CD1c-positive myeloid dendritic cell (primary cell): Measurements from ENCODE around the gene STXBP2.
A peak's percentile ranks its signal among the peaks of the same experiment; 100 is the strongest.

Source experiments
- DNase-seq: peaks from one replicate; pipeline ENCODE4 v3.0.0-alpha.2; 2016; ENCODE audit errors: extremely low spot score

Gene STXBP2

DNA sequence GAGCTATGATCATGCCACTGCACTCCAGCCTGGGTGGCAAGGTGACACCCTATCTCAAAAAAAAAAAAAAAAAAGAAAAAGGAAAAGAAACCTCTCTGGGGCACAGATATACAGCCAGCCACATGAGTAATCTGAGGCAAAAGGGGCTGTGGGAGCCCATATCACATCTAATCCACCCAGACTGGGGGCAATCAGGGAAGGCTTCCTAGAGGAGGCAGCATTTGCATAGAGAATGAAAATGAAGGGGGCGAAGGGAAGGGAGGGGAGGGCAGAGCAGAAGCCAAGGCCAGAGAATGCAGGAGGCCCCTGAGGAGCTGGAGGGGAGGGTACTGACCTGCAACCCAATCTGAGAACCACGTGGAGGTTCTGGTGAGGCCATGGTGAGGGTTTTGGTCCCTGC, 13.2 kb downstream of the STXBP2 start:
- no peak for DNase-seq

DNA sequence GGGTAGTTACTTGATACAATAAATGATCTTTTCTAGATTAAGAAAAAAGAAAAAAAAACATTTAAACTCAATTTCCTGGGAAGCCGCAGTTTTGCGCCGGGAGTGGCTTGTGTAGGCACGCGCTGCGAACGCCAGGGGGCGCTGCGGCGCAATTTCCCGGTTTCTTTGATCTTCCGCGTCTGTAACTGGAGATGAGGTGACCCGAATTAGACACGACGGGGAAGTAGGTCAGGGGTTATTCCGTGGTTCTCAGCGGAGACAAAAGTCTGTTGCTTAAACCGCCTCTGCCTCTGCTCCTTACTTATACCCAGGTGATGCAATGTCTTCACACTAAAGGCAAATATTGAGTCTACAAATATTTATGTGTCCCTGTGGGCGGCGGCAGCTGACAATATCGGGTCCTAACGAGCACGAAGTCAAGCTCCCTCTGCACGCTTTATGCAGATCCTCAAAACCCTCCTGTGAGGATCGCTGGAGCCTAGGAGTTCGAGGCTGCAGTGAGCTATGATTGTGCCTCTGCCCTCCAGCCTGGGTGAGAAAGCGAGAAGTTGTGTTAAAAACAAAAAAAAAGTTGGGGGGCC, 15.2 kb downstream of the STXBP2 start:
- DNase-seq: peak; percentile 99

DNA sequence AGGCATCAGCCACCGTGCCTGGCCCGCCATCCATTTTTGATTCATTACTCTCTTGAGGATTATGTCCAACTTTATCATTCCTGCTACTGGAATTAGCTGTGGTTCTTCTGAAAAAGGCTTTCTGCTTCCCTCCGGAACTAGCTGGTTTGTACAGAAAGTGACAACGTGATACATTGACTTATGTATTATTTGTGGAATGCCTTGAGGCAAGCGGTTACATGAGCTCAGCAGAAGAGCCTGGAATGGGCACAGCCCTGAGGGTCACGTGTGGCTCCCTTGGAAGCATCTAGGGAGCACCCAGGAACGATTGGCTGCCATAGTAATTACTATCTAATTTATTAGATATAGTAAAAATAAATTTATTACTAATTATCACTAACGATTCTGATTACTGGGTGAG, 17.5 kb downstream of the STXBP2 start:
- no peak for DNase-seq

DNA sequence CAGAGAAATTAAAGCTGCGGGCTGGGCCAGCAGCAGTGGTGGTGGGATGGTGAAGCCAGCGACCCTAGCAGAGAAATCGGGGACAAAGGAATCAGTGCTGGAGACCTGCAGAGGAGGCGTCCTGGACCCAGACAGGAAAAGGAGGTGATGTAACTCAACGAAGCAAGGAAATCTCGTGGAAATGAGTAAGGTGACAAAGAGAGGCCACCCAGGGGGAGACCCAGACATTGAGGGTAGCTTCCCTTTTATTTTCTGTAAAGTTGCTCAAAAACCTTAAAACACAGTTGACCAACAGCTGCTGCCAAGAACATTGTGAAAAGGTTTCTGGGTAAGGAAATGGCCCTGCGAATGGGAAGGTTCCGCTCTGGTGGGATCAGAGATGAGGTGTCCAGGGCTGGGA, 18.7 kb downstream of the STXBP2 start:
- DNase-seq: peak; percentile 92

DNA sequence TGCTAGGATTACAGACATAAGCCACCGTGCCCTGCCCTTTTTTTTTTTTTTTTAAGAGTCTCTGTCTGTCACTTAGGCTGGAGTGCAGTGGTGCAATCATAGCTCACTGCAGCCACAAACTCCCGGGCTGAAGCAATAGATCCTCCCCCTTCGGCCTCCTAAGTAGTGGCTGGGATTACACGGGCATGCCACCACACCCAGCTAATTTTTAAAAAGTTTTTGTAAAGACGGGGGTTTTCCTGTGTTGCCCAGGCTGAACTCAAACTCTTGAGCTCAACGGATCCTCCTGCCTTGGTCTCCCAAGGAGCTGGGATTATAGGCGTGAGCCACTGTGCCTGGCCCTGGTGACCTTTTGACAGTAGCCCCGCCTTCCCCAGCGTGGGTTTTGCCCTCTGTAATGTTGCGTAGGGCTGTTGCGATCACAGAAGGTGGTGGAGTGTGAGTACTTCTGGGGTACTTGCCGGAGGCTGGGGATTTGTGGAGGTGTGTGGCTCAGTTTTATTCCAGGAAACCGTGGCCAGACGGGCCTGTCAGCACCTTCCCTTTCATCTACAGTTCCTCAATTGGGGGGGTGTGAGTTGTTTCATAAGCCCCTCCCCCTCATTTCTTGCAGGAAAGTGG, 20.3 kb downstream of the STXBP2 start:
- DNase-seq: peak; percentile 91

DNA sequence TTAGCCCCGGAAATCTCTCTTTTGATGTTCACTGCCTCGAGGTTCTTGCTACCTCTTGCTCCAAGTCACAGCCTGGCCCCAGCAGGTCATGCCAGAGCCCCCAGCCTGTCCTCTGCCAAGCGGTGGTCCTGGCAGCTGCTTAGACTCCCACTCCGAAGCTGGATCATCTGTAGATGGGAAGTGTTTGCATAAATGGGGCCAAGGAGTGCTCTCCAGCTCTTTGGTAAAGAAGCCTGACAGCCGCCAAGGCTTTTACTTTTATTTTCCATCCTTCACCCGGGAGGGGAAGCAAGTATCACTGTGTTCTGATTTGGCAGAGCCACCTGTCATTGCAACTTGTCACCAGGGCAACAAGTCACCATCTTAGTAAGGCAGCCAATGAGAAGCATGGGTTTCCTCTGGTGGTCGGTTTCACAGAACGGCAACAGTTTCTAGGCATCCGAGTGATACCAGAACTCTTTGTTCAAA, 21.3 kb downstream of the STXBP2 start:
- DNase-seq: peak; percentile 61

DNA sequence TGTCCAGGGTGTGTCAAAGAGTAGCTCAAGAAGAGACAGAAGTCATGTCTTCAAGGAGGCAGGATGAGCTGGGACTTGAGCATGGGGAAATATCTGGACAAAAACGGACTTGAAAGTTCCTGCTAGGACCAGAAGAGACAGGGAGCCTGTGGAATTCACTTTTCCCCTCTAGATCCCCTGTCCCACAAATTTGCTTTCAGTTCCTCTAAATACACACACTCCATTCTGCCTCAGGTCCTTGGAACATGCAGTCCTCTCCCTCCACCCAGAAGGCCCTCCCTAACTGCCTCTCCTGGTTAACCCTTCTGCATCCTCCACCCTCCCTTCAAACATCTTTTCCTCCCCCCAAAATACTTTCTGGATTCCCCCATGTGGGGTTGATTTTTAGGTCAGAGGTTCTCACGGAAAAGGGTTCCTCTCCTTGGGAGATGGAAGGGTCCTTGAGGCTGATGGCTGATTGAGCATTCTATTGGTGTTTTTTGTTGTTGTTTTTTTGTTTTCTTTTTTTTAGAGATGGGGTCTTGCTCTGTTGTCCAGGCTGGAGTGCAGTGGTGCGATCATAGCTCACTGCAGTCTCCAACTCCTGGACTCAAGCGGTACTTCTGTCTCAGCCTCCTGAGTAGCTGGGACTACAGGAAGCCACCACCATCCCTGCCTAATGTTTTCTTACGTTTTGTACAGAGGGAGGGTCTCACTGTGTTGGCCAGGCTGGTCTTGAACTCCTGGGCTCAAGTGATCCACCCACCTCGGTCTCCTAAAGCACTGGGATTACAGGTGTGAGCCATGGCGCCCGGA, 25.0 kb downstream of the STXBP2 start:
- DNase-seq: peak; percentile 44

DNA sequence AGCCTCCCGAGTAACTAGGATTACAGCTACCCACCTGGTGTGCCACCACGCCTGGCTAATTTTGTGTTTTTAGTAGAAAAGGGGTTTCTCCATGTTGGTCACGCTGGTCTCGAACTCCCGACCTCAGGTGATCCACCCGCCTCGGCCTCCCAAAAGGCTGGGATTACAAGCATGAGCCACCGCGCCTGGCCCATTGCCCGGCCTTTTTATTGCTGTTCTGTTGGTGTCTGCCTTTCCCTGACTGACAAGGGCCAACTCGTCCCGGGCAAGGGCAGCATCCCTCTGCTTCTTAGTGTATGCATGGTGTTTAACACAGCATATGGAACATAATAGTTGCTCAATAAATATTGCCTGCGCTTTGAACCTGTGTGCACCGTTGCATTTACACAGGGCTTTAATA, 25.7 kb downstream of the STXBP2 start:
- DNase-seq: no peak

DNA sequence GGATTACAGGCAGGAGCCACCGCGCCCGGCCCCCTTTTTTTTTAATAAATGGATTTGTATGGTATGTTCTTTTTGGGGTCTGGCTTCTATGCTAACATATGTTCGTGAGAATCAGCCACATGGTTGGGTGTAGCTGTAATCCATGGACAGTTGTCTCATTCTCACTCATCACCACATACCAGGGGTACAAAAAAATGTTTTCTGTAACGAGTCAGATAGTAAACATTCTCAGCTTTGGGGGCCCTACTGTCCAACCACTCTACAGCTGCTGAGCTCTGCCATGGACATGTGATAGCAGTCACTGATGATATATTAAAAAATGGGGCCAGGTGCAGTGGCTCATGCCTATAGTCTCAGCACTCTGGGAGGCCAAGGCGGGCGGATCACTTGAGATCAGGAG, 26.8 kb downstream of the STXBP2 start:
- DNase-seq: no peak

DNA sequence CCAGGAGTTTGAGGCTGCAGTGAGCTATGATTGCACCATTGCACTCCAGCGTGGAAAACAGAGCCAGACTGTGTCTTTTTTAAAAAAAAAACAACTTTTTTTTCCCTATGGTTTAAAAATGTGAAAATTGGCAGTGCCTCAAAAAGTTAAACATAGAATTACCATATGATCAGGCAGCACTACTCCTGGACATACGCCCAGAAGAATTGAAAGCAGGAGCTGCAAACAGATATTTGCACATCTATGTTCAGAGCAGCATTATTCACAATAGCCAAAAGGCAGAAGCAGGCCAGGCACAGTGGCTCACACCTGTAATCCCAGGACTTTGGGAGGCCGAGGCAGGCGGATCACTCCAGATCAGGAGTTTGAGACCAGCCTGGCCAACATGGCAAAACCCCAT, 28.2 kb downstream of the STXBP2 start:
- DNase-seq: no peak

DNA sequence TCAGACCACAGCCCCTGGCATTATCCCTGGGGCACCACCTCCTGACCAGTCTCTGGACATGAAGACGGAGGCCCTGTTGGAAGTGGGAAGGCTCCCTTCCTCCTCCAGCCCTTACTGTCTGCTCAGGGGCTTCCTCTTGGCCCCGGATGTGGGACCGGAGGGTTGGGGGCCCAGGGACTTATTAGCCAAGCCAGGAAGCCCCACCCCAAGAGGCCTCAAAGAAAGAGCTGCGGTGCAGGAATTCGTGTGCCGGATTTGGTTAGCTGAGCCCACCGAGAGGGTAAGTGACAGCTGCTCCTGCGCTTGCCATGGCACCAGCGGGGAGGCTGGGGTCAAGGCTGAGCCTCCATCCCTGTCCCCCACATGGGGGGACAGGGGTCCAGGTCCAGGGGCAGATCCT, 31.9 kb downstream of the STXBP2 start, which contains the start of gene RETN:
TSS of gene RETN (plus strand) at position 208 of the 400 bp plus-strand sequence. CDS start 278 bp downstream, outside the sequence.
- DNase-seq: no peak

DNA sequence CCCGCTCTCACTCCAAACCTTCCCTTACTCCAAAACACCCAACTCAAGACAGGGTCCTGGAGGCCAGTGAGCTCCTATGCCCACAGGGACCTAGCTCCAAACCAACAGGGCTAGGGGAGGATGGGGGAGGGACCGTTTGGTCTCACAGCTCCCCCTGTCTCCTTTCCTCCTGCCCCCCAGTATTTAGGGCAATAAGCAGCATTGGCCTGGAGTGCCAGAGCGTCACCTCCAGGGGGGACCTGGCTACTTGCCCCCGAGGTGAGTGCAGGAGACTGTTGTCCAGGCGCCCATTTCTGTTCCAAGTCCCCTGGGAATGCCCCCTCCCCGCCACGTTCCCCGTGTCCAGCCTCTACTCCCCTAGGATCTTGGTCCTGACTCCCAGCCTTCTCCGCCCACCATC, 32.7 kb downstream of the STXBP2 start:
- DNase-seq: no peak

DNA sequence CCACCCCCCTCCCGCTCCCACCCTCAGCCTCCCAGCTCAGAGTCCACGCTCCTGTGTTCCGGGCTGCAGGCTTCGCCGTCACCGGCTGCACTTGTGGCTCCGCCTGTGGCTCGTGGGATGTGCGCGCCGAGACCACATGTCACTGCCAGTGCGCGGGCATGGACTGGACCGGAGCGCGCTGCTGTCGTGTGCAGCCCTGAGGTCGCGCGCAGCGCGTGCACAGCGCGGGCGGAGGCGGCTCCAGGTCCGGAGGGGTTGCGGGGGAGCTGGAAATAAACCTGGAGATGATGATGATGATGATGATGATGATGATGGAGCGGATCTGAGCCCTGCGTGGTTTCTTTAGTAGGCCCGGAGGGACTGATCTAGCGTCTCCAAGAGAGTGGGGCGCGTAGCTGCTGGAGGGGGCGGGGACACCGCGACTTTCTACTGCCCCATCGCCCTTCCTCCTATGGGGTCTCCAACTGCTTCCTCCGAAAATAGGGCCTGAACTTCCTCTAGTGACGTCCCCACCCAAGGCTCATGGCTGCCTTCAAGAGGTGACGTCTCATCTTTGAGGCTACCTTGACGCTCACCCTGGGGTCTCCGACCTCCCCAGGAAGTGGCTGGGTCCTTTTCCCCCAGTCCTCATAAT, 33.4 kb downstream of the STXBP2 start:
- DNase-seq: peak; percentile 68

DNA sequence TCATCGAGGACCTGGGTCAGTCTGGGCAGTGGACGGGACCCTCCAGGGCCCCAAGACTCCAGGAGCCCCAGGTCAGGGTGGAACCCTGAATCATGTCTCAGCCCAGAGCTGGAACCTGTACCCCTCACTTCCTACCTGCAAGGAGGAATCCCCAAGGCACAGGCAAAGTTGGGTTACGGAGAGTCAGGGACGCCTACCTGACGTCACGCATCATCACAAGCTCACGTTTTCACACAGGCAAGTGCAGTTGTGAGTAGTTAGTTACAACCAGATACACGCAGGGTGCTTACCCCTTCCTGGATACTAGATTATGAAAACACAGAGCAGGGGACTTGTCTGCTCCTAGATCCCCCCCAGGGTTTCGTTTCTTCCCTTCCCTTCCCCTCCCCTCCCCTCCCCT, 33.9 kb downstream of the STXBP2 start:
- DNase-seq: no peak

DNA sequence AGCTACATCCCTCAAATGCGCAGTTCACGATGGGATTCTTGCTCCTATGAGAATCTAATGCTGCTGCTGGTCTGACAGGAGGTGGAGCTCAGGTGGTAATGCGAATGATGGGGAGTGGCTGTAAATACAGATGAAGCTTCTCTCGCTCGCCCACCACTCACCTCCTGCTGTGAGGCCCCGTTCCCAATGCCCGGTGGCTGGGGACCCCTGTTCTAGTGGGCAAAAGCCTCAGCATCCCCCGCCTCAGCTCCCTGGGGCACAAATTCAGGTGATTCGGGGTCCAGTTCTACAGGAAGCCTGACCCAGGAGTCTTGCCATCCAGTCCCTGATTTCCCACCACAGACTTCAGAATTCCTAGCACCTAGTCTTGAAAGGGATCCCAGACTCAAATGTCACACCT, 35.6 kb downstream of the STXBP2 start:
- no peak for DNase-seq

DNA sequence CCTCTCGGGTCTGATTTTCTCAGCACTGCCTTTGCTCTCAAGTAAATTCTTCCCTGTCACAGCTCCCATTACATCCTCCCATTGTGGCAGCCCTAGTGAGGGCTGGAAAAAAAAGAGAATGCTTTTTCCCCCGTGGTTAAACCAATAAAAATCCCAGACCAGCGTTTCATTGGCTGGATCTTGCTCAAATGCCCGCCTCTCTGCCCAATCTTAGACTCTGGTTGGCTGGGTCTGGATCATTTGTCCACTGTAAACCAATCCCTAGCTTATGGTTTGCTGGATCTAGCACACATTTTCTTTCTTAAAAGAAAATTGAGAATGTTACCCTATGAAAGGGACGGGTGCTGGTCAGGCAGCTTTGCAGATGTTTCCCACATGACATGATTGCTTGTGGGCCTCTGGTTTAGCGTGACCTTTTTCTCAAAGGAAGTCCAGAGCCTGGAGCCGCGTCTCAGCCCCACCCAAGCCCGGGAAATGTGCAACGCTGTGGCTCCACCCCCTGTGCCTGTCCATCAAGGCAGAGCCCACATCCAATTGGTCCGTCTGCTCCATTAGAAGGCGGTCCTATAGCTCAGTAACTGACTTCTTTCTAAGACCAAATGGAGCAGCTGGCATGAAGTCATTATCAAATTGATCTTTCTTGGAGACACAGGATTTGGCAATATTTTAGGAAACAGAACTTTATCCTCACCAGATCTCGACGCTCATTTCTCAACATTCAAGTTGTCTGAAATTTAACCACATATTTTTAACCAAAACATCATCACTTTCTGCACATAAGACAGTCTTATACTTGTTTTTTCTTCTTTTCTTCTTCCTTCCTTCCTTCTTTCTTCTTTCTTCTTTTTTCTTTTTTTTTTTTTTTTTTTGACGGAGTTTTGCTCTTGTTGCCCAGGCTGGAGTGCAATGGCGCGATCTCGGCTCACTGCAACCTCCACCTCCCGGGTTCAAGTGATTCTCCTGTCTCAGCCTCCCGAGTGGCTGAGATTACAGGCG, 37.4 kb downstream of the STXBP2 start:
- peak; percentile 95 for DNase-seq

DNA sequence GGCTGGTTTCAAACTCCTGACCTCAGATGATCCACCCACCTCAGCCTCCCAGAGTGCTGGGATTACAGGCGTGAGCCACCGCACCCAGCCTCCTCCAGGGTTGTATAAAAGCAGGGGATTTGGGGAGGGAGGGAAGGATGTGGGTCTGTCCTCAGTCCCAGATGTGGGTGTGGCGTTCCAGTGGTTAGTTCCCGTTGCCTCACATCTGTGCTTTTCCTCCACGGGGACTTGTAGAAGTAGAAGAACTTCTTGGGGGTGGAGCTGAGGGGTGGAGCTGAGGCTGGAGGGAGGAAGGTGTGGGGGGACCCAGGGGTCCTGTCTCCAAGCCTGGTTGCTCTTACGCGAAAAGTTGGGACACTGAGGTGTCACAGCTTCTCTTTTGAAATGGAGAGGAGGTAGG, 39.5 kb downstream of the STXBP2 start:
- DNase-seq: peak; percentile 79

DNA sequence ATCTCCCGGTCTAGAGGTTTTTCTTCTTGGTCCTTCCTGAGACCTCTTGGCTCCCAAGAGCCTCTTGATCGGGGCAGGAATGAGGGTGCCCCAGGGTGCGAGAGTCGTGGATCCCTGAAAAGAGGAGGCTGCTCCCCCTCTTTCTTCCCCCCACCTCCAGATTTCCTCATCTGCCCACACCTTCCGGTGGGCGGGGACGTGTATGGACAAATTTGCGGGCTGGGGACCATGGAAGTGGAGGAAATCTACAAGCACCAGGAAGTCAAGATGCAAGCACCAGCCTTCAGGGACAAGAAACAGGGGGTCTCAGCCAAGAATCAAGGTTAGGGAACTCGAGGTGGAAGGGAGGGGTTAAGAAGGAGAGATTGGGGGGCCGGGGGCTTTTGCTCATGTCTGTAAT, 39.9 kb downstream of the STXBP2 start, which contains the start of gene MCEMP1:
TSS of gene MCEMP1 (plus strand) at position 237 of the 400 bp plus-strand sequence. CDS start at position 268, 31 bp downstream.
- DNase-seq: peak; percentile 70

DNA sequence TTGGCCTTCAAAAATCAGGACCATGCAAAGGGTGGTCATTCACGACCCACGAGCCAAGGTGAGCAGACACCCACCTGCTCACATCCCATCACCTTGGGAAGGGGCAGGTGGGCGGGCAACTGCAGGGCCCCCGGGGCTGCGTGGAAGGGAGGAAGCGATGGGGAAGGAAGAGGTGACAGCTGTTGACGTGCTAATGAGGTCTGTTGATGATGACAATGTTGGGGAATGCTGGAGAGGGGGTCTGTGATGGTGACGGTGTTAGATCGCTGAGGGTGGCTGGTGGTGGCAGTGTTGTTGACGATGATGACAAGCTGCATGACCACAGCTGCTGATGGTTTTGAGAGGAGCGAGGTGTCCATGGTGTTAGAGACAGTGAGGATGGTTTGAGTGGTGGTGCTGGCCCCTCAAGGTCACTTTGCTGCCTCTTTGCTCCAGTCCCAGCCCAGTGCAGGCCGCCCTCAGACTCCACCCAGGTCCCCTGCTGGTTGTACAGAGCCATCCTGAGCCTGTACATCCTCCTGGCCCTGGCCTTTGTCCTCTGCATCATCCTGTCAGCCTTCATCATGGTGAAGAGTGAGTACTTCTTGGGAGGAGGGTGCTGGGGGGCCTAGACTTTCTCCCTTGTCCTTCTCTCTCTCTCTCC, 40.9 kb downstream of the STXBP2 start:
- peak; percentile 46 for DNase-seq

DNA sequence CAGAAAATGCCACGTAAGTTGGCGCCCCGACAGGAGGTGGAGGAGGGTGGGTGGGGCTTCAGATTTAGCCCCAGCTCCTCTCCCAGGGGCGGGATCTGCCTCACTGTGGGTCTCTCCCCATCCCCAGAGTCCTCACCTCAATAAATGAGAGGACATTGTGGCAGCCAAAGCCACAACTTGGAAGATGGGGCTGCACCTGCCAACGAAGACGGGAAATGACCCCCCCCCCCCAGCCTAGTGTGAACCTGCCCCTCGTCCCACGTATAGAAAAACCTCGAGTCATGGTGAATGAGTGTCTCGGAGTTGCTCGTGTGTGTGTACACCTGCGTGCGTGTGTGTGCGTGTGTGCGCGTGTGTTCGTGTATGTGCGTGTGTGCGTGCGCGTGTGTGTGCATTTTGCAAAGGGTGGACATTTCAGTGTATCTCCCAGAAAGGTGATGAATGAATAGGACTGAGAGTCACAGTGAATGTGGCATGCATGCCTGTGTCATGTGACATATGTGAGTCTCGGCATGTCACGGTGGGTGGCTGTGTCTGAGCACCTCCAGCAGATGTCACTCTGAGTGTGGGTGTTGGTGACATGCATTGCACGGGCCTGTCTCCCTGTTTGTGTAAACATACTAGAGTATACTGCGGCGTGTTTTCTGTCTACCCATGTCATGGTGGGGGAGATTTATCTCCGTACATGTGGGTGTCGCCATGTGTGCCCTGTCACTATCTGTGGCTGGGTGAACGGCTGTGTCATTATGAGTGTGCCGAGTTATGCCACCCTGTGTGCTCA, 42.3 kb downstream of the STXBP2 start:
- peak; percentile 88 for DNase-seq
